A673 (cell line): ENCODE results near the gene PRKCB. TPM values are rescaled to one million over a fixed set of nuclear protein-coding genes. Genes with fewer than 3 reads are reported as not detected.

Experiments
- BruUV-seq: library from RNA; stranded (reverse); fragments of 400-500 nt; replicated peaks from 2 replicates; lab custom pipeline; 2021; lab: Mats Ljungman, UMichigan
- CTCF ChIA-PET: fragments of 300-600 bp; sonication (Branson Sonifier 250); formaldehyde crosslinking; loops from one replicate; lab custom pipeline; 2022; ENCODE audit warnings: antibody characterized with exemption; lab: Charles Lee
- POLR2A ChIA-PET: fragments of 300-600 bp; sonication (Branson Sonifier 250); formaldehyde crosslinking; loops from one replicate; lab custom pipeline; 2022; ENCODE audit warnings: antibody characterized with exemption; ENCODE audit not compliant: low non-redundant PET; lab: Charles Lee
- DNase-seq: peaks from one replicate; pipeline ENCODE4 v3.0.0-alpha.2; 2015; ENCODE audit warnings: low spot score
- H3K27ac ChIP-seq: fragments of 200-600 bp; sonication (generic); 2 replicates; pipeline ENCODE4 v1.5.1; 2016; ENCODE audit warnings: mixed run types, low read depth, mild to moderate bottlenecking, mixed read lengths, antibody characterized with exemption, low read length; ENCODE audit not compliant: poor library complexity, severe bottlenecking
- H3K27me3 ChIP-seq: fragments of 200-600 bp; sonication (generic); replicated peaks from 2 replicates; pipeline ENCODE4 v1.6.1; 2017; ENCODE audit warnings: mixed run types, low read depth, mild to moderate bottlenecking, mixed read lengths, antibody characterized with exemption, low read length; ENCODE audit not compliant: insufficient read depth, poor library complexity
- H3K36me3 ChIP-seq: fragments of 200-600 bp; sonication (generic); 2 replicates; pipeline ENCODE4 v1.6.1; 2016; ENCODE audit warnings: mixed run types, mild to moderate bottlenecking, mixed read lengths, antibody characterized with exemption, low read length; ENCODE audit not compliant: insufficient read depth, poor library complexity, severe bottlenecking
- H3K4me1 ChIP-seq: fragments of 200-600 bp; sonication (generic); 2 replicates; pipeline ENCODE4 v1.6.1; 2017; ENCODE audit warnings: mixed run types, mild to moderate bottlenecking, mixed read lengths, antibody characterized with exemption, low read length; ENCODE audit not compliant: insufficient read depth, poor library complexity, severe bottlenecking
- H3K4me3 ChIP-seq: fragments of 200-600 bp; sonication (generic); 2 replicates; pipeline ENCODE4 v1.5.1; 2016; ENCODE audit warnings: low read depth, mixed run types, mild to moderate bottlenecking, mixed read lengths, low read length; ENCODE audit not compliant: poor library complexity, severe bottlenecking
- H3K9me3 ChIP-seq: fragments of 200-600 bp; sonication (generic); 2 replicates; pipeline ENCODE4 v1.6.1; 2016; ENCODE audit warnings: mixed run types, low read depth, mild to moderate bottlenecking, mixed read lengths, antibody characterized with exemption, low read length; ENCODE audit not compliant: poor library complexity, severe bottlenecking
- EZH2 ChIP-seq: fragments of 200-600 bp; sonication (generic); IDR thresholded peaks from 2 replicates; pipeline ENCODE4 v1.6.1; 2017; ENCODE audit warnings: borderline replicate concordance, low read depth, mild to moderate bottlenecking, mixed read lengths, antibody characterized with exemption, low read length; ENCODE audit not compliant: poor library complexity, severe bottlenecking
- intact Hi-C: fragments of 100-400 bp; cut with micrococcal nuclease; formaldehyde crosslinking; loops from one replicate; pipeline ENCODE4 v1.10.0; 2022; ENCODE audit not compliant: unreplicated experiment
- total RNA-seq: library from RNA; stranded (reverse); gene quantifications from 2 replicates; pipeline ENCODE4 v1.2.3, GENCODE V29; 2021
- TF ChIP-seq, protein P1 (sequence below): fragments of 300-800, 200-600 bp; sonication (generic); conservative IDR thresholded peaks from 2 replicates; pipeline ENCODE4 v1.5.1; 2017; ENCODE audit warnings: low read depth, mild to moderate bottlenecking, antibody characterized with exemption, low read length, moderate library complexity, mixed read lengths

Gene PRKCB
- total RNA-seq, 1 experiment from 2014 or later: 171 TPM

DNA sequence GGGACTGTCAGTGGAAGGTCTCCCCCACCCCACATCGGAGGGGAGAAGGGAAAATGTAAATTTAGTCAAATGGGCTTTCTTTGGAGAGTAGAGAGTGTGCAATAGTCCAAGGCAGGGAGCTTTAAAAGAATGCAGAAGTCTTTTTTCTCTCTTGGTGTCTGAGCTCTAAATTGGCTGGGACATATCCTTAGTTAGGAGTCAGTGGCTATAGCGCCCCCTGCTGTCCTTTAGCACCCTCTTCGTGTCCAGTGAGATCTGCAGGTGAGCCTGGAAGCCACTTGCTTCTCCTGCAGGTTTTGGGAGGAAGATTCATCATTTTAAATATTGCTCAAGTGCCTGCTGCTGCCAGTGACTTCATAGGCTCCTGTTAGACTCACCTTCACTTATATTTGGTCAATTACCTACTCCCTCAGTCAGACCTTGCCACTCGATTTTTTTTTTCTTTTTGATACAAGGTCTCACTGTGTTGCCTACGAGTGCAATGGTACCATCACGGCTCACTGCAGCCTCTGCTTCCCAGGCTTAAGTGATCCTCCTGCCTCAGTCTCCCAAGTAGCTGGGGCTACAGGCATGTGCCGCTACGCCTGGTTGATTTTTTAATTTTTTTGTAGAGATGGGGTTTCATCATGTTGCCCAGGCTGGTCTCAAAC, 174.8 kb downstream of the PRKCB start:
- Histone ChIP-seq H3K27me3 (no peaks in the 10 kb centered on the region), H3K4me1 (peaks cover 59% of the 10 kb centered on the region), H3K9me3 (no peaks in the 10 kb centered on the region), H3K27ac (peak overlapping the region; percentile 50), H3K4me3 (no peak overlapping the region), H3K36me3 (peaks cover 10% of the 10 kb centered on the region)
- BruUV-seq: no TSS peak
- intact Hi-C loops: loop anchor here (2.0 to 5.0 kb wide), 3 partner anchors 58 to 210 kb away; no protein-coding TSS in a partner anchor
- ChIA-PET POLR2A (no interaction called here), CTCF (interaction anchor here (0.5 to 2.5 kb wide), 25 partner anchors 9 to 1911 kb away, joined by 3 to 43 read pairs (median 4); partner anchors contain the start of gene CACNG3)
- TF ChIP-seq EZH2: no peak
- TF ChIP-seq, protein P1, sequence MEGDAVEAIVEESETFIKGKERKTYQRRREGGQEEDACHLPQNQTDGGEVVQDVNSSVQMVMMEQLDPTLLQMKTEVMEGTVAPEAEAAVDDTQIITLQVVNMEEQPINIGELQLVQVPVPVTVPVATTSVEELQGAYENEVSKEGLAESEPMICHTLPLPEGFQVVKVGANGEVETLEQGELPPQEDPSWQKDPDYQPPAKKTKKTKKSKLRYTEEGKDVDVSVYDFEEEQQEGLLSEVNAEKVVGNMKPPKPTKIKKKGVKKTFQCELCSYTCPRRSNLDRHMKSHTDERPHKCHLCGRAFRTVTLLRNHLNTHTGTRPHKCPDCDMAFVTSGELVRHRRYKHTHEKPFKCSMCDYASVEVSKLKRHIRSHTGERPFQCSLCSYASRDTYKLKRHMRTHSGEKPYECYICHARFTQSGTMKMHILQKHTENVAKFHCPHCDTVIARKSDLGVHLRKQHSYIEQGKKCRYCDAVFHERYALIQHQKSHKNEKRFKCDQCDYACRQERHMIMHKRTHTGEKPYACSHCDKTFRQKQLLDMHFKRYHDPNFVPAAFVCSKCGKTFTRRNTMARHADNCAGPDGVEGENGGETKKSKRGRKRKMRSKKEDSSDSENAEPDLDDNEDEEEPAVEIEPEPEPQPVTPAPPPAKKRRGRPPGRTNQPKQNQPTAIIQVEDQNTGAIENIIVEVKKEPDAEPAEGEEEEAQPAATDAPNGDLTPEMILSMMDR: peak; percentile 90
- DNase-seq: peak; percentile 90

DNA sequence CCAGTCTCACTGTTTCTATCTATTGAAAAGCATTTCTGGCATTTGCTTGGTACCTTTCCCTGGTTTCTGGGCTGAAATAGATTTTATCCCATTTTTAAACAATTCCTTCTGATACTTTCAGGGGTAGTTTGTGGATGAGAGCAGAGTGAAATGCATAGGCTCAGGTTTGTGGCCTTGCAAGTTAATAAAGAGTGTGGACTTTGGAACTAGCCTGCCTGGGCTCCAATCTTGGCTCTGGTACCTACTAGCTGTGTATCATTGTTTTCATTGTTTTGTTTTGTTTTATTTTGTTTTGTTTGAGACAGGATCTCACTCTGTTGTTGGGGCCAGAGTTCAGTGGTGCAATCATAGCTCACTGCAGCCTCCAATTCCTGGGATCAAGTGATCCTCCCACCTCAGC, 175.5 kb downstream of the PRKCB start:
- H3K27ac ChIP-seq: peak overlapping the region; percentile 62
- H3K27me3 ChIP-seq: no peaks in the 10 kb centered on the region
- POLR2A ChIA-PET: no interaction called here
- peaks cover 10% of the 10 kb centered on the region for H3K36me3 ChIP-seq
- intact Hi-C loops: loop anchor here (2.0 to 5.0 kb wide), 3 partner anchors 59 to 210 kb away; no protein-coding TSS in a partner anchor
- no peak for DNase-seq
- no TSS peak for BruUV-seq
- no peak overlapping the region for H3K4me3 ChIP-seq
- no peak for TF ChIP-seq EZH2
- TF ChIP-seq, protein P1: no peak
- CTCF ChIA-PET: interaction anchor here (2.0 to 2.5 kb wide), 2 partner anchors 133 to 208 kb away, joined by 17 to 43 read pairs; no protein-coding TSS in a partner anchor
- peaks cover 66% of the 10 kb centered on the region for H3K4me1 ChIP-seq
- no peaks in the 10 kb centered on the region for H3K9me3 ChIP-seq

DNA sequence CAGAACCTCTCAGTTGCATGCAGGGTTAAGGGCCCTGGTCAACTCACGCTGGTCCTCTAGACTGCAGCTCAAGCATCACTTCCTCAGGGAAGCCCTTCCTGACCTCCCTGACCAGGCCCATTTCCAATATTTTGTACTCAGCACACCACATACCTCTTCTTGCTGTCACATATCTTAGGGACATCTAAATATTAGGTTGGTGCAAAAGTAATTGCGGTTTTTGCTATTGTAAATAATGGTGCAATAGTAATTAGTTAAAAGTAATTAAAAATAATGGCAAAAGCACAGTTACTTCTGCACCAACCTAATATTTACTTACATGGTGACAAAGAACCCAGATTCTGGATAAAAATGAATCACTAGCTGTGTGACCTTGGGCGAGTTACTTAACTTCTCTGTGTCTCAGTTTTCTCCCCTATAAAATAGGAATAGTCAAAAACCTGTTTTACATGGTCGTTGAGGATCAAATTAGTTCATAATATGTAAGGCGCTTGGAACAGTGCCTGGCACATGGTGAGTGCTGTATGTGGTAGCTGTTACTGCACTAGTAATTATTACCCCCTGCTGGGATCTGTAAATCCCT, 177.4 kb downstream of the PRKCB start:
- CTCF ChIA-PET: interaction anchor here (0.7 kb wide), 1 partner anchor 136 kb away, joined by 3 read pairs; no protein-coding TSS in a partner anchor
- no TSS peak for BruUV-seq

More for the DNA sequence above, 177.4 kb downstream of the PRKCB start:
- no peak overlapping the region for H3K4me3 ChIP-seq
- peak overlapping the region; percentile 61 for H3K27ac ChIP-seq
- intact Hi-C loops: loop anchor here (5.0 kb wide), 2 partner anchors 61 to 111 kb away; no protein-coding TSS in a partner anchor
- peak; percentile 55 for DNase-seq
- H3K4me1 ChIP-seq: peaks cover 76% of the 10 kb centered on the region
- H3K27me3 ChIP-seq: no peaks in the 10 kb centered on the region
- no peaks in the 10 kb centered on the region for H3K9me3 ChIP-seq
- H3K36me3 ChIP-seq: peaks cover 7% of the 10 kb centered on the region
- POLR2A ChIA-PET: no interaction called here
- no peak for TF ChIP-seq EZH2
- TF ChIP-seq, protein P1: no peak
